Adrenal gland (tissue), 5 donors: ENCODE data around the gene GNG2.

Source experiments
- CTCF ChIP-seq, 6 experiments: fragments of 450-650 bp in 4 of 6; fragments of 200-600 bp in 2 of 6; sonication (generic) in 1 of 6; IDR thresholded peaks; 1 replicate in 5 of 6; 2 replicates in 1 of 6; pipeline versions ENCODE4 v1.5.1 to v1.8.0; 2016 to 2021; ENCODE audit warnings: antibody characterized with exemption in 6 of 6, mild to moderate bottlenecking in 2 of 6, moderate library complexity in 1 of 6
- POLR2A ChIP-seq, 2 donors: fragments of 450-650 bp; IDR thresholded peaks; one replicate each; pipeline ENCODE4 v1.6.1; 2017; ENCODE audit warnings: antibody characterized with exemption in 2 of 2, mild to moderate bottlenecking in 2 of 2, moderate library complexity in 1 of 2
- donor health status: DM: no; HTN: no; CAD: no.

GRCh38 chr14:51818748-51819380, 41.5 kb upstream of the GNG2 start:
- TF ChIP-seq CTCF (IDR thresholded peaks at IDR 0.05) (no peak), POLR2A (IDR thresholded peaks at IDR 0.05) (no peak)
